Body of pancreas (tissue), 4 donors: ENCODE data around the gene TECR.

ENCODE experiments used
- POLR2A ChIP-seq, 3 donors: fragments of 450-650 bp; IDR thresholded peaks; one replicate each; pipeline ENCODE4 v1.6.1; 2016; ENCODE audit warnings: antibody characterized with exemption in 3 of 3, mild to moderate bottlenecking in 2 of 3
- TF ChIP-seq, protein P1 (sequence below), 7 experiments: fragments of 450-650 bp in 4 of 7; fragments of 200-600 bp in 3 of 7; sonication (generic) in 3 of 7; IDR thresholded peaks; one replicate each; pipeline ENCODE4 v1.5.1; 2016 to 2019; ENCODE audit warnings: antibody characterized with exemption in 7 of 7

DNA sequence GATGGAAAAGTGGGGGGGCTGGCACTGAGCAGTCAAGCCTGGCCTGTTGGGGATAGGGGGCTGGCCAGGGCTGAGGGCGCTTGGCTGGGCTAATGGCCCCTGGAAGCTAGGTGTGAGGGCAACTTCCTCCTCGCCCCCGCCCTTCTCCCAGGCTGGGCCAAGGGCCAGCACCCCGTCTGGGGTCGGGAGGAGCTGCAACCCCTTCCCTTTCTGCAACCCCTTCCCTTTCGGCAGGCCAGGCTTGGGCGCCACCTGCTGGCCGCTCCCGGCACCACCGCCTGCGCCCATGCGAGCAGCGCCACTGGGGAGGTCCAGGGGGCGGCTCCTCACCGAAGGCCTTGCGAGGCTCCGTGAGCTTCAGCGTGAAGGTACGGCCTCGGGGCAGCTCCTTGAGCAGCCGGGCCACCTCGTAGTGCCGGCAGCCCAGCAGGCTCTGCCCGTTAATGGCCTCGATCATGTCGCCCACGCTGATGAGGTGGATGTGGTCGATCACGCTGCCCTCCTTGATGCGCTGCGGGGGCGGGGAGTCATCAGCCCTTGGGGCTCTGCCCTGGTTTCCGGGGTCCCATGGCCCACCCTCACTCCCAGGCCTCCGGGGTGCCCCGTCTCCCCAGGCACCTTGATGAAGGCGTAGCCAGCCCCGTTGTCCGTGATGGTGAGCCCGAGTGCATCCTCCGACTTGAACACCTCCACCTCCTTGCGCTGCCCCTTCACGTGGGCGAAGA is 49.3 kb upstream of the TECR start:
- TF ChIP-seq, protein P1, sequence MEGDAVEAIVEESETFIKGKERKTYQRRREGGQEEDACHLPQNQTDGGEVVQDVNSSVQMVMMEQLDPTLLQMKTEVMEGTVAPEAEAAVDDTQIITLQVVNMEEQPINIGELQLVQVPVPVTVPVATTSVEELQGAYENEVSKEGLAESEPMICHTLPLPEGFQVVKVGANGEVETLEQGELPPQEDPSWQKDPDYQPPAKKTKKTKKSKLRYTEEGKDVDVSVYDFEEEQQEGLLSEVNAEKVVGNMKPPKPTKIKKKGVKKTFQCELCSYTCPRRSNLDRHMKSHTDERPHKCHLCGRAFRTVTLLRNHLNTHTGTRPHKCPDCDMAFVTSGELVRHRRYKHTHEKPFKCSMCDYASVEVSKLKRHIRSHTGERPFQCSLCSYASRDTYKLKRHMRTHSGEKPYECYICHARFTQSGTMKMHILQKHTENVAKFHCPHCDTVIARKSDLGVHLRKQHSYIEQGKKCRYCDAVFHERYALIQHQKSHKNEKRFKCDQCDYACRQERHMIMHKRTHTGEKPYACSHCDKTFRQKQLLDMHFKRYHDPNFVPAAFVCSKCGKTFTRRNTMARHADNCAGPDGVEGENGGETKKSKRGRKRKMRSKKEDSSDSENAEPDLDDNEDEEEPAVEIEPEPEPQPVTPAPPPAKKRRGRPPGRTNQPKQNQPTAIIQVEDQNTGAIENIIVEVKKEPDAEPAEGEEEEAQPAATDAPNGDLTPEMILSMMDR (IDR thresholded peaks at IDR 0.05): peak in 6 of 7 experiments; percentile 37 to 58 (median 43)
- TF ChIP-seq POLR2A (IDR thresholded peaks at IDR 0.05): no peak
